Progenitor cell of endocrine pancreas (in vitro differentiated cells): Measurements from ENCODE around the gene RAD51B. TPM values are rescaled to one million over a fixed set of nuclear protein-coding genes. Genes with fewer than 3 reads are reported as not detected.

Experiments used
- DNase-seq: peaks from one replicate; pipeline ENCODE4 v3.0.0; 2021; ENCODE audit warnings: low spot score; ENCODE audit not compliant: unreplicated experiment
- H3K27ac Mint-ChIP-seq: 2 replicates; pipeline ENCODE4 v1.8.0; 2021; ENCODE audit warnings: mild to moderate bottlenecking, moderate library complexity, mixed read lengths
- H3K27me3 Mint-ChIP-seq: 2 replicates; pipeline ENCODE4 v1.8.0; 2021; ENCODE audit warnings: mixed read lengths
- H3K36me3 Mint-ChIP-seq: 2 replicates; pipeline ENCODE4 v1.8.0; 2022; ENCODE audit warnings: mixed read lengths; ENCODE audit not compliant: insufficient read depth
- H3K4me1 Mint-ChIP-seq: 2 replicates; pipeline ENCODE4 v1.8.0; 2021; ENCODE audit warnings: low read depth, mixed read lengths
- H3K4me3 Mint-ChIP-seq: 2 replicates; pipeline ENCODE4 v1.8.0; 2021; ENCODE audit warnings: low read depth, mild to moderate bottlenecking, moderate library complexity, mixed read lengths
- H3K9me3 Mint-ChIP-seq: 2 replicates; pipeline ENCODE4 v1.8.0; 2021; ENCODE audit warnings: low read depth, mixed read lengths
- CTCF ChIP-seq: fragments of 200-600 bp; sonication (generic); IDR thresholded peaks from one replicate; pipeline ENCODE4 v1.5.0; 2021; ENCODE audit warnings: antibody characterized with exemption, mild to moderate bottlenecking; ENCODE audit not compliant: unreplicated experiment
- total RNA-seq: library from RNA; stranded (reverse); gene quantifications from 2 replicates; pipeline ENCODE4 v1.2.1, GENCODE V29; 2021

Gene RAD51B
- total RNA-seq, 1 donor from 2014 or later, result 24.7 TPM

GRCh38 chr14:67970923-67971322 lies 151.3 kb downstream of the RAD51B start:
- no peak overlapping the region for H3K4me3 Mint-ChIP-seq
- peaks cover 25% of the 10 kb centered on the region for H3K4me1 Mint-ChIP-seq
- H3K27me3 Mint-ChIP-seq, result no peaks in the 10 kb centered on the region
- H3K9me3 Mint-ChIP-seq, result peaks cover 13% of the 10 kb centered on the region
- peaks cover 13% of the 10 kb centered on the region for H3K36me3 Mint-ChIP-seq
- TF ChIP-seq CTCF, result no peak
- no peak for DNase-seq
- no peak overlapping the region for H3K27ac Mint-ChIP-seq

- Mint-ChIP-seq H3K36me3 (peaks cover 8% of the 10 kb centered on the region), H3K27me3 (no peaks in the 10 kb centered on the region), H3K4me1 (peaks cover 27% of the 10 kb centered on the region), H3K27ac (no peak overlapping the region), H3K4me3 (no peak overlapping the region), H3K9me3 (peaks cover 10% of the 10 kb centered on the region)
- DNase-seq, result no peak
- TF ChIP-seq CTCF, result no peak
Measured at GRCh38 chr14:67971627-67972625, 152.3 kb downstream of the RAD51B start.

- peaks cover 4% of the 10 kb centered on the region for H3K36me3 Mint-ChIP-seq
- DNase-seq, result no peak
- no peak overlapping the region for H3K27ac Mint-ChIP-seq
- H3K4me3 Mint-ChIP-seq, result no peak overlapping the region
- H3K4me1 Mint-ChIP-seq, result peaks cover 40% of the 10 kb centered on the region
- no peak for TF ChIP-seq CTCF
- no peaks in the 10 kb centered on the region for H3K27me3 Mint-ChIP-seq
- peaks cover 5% of the 10 kb centered on the region for H3K9me3 Mint-ChIP-seq
Measured at GRCh38 chr14:67973436-67973835, 153.9 kb downstream of the RAD51B start.

GRCh38 chr14:67975470-67975869 lies 155.9 kb downstream of the RAD51B start:
- H3K36me3 Mint-ChIP-seq, result no peaks in the 10 kb centered on the region

More at GRCh38 chr14:67975470-67975869, 155.9 kb downstream of the RAD51B start:
- no peak overlapping the region for H3K27ac Mint-ChIP-seq
- no peak for DNase-seq
- H3K4me3 Mint-ChIP-seq, result no peak overlapping the region
- no peak for TF ChIP-seq CTCF
- H3K27me3 Mint-ChIP-seq, result no peaks in the 10 kb centered on the region
- peaks cover 43% of the 10 kb centered on the region for H3K4me1 Mint-ChIP-seq
- no peaks in the 10 kb centered on the region for H3K9me3 Mint-ChIP-seq
